ENCODE data around the gene ZNF367.

The ZNF367 gene

GRCh38 chr9:96429732-96430131 lies 11.6 kb upstream of the ZNF367 start:
- no peak for DNase-seq (ENCODE audit: extremely low read depth, low read depth)
- no peak for TF ChIP-seq CTCF (IDR thresholded peaks at IDR 0.05; ENCODE audit: low read depth, low read length, missing control alignments)

GRCh38 chr9:96425500-96426169 lies 7.5 kb upstream of the ZNF367 start:
- TF ChIP-seq CTCF (IDR thresholded peaks at IDR 0.05; ENCODE audit: low read depth, low read length, missing control alignments) = no peak
- no peak for DNase-seq (ENCODE audit: extremely low read depth, low read depth)
- no peak overlapping the region for H3K4me3 ChIP-seq (replicated peaks; ENCODE audit: low read depth, low read length)

More at GRCh38 chr9:96429732-96430131, 11.6 kb upstream of the ZNF367 start:
- H3K4me3 ChIP-seq (replicated peaks; ENCODE audit: low read depth, low read length) = no peak overlapping the region

- no peak overlapping the region for H3K4me3 ChIP-seq (replicated peaks; ENCODE audit: low read depth, low read length)
- TF ChIP-seq CTCF (IDR thresholded peaks at IDR 0.05; ENCODE audit: low read depth, low read length, missing control alignments) = no peak
- DNase-seq (ENCODE audit: extremely low read depth, low read depth) = no peak
Observed at GRCh38 chr9:96423985-96424336, 5.8 kb upstream of the ZNF367 start.

- no peak for TF ChIP-seq CTCF (IDR thresholded peaks at IDR 0.05; ENCODE audit: low read depth, low read length, missing control alignments)
- DNase-seq (ENCODE audit: extremely low read depth, low read depth) = no peak
- no peak overlapping the region for H3K4me3 ChIP-seq (replicated peaks; ENCODE audit: low read depth, low read length)
Observed at GRCh38 chr9:96423322-96423984, 5.3 kb upstream of the ZNF367 start.

- peak; percentile 87 for DNase-seq (ENCODE audit: extremely low read depth, low read depth)
- TF ChIP-seq CTCF (IDR thresholded peaks at IDR 0.05; ENCODE audit: low read depth, low read length, missing control alignments) = no peak
- no peak overlapping the region for H3K4me3 ChIP-seq (replicated peaks; ENCODE audit: low read depth, low read length)
Observed at GRCh38 chr9:96420468-96421219, 2.5 kb upstream of the ZNF367 start.

GRCh38 chr9:96419691-96419969 lies 1.5 kb upstream of the ZNF367 start:
- no peak for DNase-seq (ENCODE audit: extremely low read depth, low read depth)
- TF ChIP-seq CTCF (IDR thresholded peaks at IDR 0.05; ENCODE audit: low read depth, low read length, missing control alignments) = no peak
- H3K4me3 ChIP-seq (replicated peaks; ENCODE audit: low read depth, low read length) = peak overlapping the region; percentile 63

Data from HFF-Myc (cell line).